Vagina (tissue), 2 donors: ENCODE results near the gene ATP2C2.

ENCODE experiments used
- CTCF ChIP-seq, 3 experiments: fragments of 450-650 bp in 2 of 3; fragments of 200-600 bp in 1 of 3; sonication (generic) in 1 of 3; IDR thresholded peaks; one replicate each; pipeline ENCODE4 v1.5.1; 2017 to 2019; ENCODE audit warnings: antibody characterized with exemption in 3 of 3, mild to moderate bottlenecking in 2 of 3, moderate library complexity in 2 of 3
- POLR2A ChIP-seq, 2 donors: fragments of 450-650 bp; IDR thresholded peaks; one replicate each; pipeline ENCODE4 v1.6.1; 2017; ENCODE audit warnings: antibody characterized with exemption in 2 of 2, mild to moderate bottlenecking in 2 of 2, moderate library complexity in 2 of 2
- POLR2AphosphoS5 ChIP-seq, 2 donors: sonication (generic); formaldehyde crosslinking; IDR thresholded peaks; one replicate each; pipeline ENCODE4 v1.9.0; 2017; ENCODE audit warnings: antibody characterized with exemption in 2 of 2, mild to moderate bottlenecking in 2 of 2, low read depth in 1 of 2; ENCODE audit not compliant: insufficient read depth in 1 of 2

GRCh38 chr16:84481051-84481735, 112.9 kb downstream of the ATP2C2 start:
- TF ChIP-seq CTCF (IDR thresholded peaks at IDR 0.05) (no peak), POLR2A (IDR thresholded peaks at IDR 0.05) (no peak), POLR2AphosphoS5 (IDR thresholded peaks at IDR 0.05; ENCODE audit: insufficient read depth in 1 of 2, low read depth in 1 of 2) (no peak)
